ENCODE data around the gene TPST2. TPM values are rescaled to one million over a fixed set of nuclear protein-coding genes. Genes with fewer than 3 reads are reported as not detected.

Gene TPST2
- total and polyA plus RNA-seq, 9 of the 15 experiments (the other 6 are each of a cell fraction or from before 2014, with no cell fraction given): 14.2 to 123 (median 60.1) TPM

- H3K4me2 ChIP-seq (ENCODE audit: insufficient read depth, low read length): no peak overlapping the region
- H3K9ac ChIP-seq (ENCODE audit: insufficient read depth in 1 of 2, low read depth in 2 of 2, low read length in 2 of 2): no peak overlapping the region
- H3K79me2 ChIP-seq (ENCODE audit: control insufficient read depth, insufficient read depth, low read length): peaks cover 95% of the 10 kb centered on the region
- no peaks in the 10 kb centered on the region for H3K27me3 ChIP-seq (ENCODE audit: control insufficient read depth in 2 of 2, insufficient read depth in 2 of 2, low read length in 2 of 2)
- peaks cover under 1% of the 10 kb centered on the region for H3K9me1 ChIP-seq (ENCODE audit: control insufficient read depth, insufficient read depth, low read length)
- WGBS (ENCODE audit: insufficient coverage, low coverage, missing lambda C conversion rate): 71% methylated on average over 2 of the region's 2 CpGs
- TF ChIP-seq SRSF9 (IDR thresholded peaks at IDR 0.05; ENCODE audit: borderline replicate concordance, low read depth, low read length) (no peak), NR4A1 (CRISPR knock-in tag; IDR thresholded peaks at IDR 0.05) (no peak), NR4A1 (tag; IDR thresholded peaks at IDR 0.05) (no peak), SP2 (IDR thresholded peaks at IDR 0.05; ENCODE audit: extremely low read depth, low read depth, low read length, poor library complexity, severe bottlenecking) (no peak)
- H3K27ac ChIP-seq (ENCODE audit: extremely low read depth, low read depth, low read length): no peak overlapping the region
- no peak for DNase-seq (ENCODE audit: extremely low read depth in 1 of 4, low spot score in 3 of 4)
- intact Hi-C loops (cut with micrococcal nuclease): no loop called here
- no peak overlapping the region for H2AFZ ChIP-seq (ENCODE audit: low read depth, low read length)
- no peak for ATAC-seq
- BruUV-seq (replicated peaks): no TSS peak
- no peak for FAIRE-seq
- peaks cover 52% of the 10 kb centered on the region for H4K20me1 ChIP-seq (replicated peaks; ENCODE audit: control insufficient read depth, insufficient read depth, low read length)
- CTCF ChIA-PET (ENCODE audit: low intra/inter-chr PET ratio): no interaction called here
- in situ Hi-C loops (cut with MboI): no loop called here
- H3K9me3 ChIP-seq (replicated peaks; ENCODE audit: control insufficient read depth, insufficient read depth, low read depth, low read length): no peaks in the 10 kb centered on the region
- H3K4me3 ChIP-seq: no peak overlapping the region
- peaks cover 79% of the 10 kb centered on the region for H3K36me3 ChIP-seq (ENCODE audit: control insufficient read depth, insufficient read depth, low read length)
- H3K4me1 ChIP-seq (replicated peaks in 1 of 2; ENCODE audit: control insufficient read depth in 2 of 2, insufficient read depth in 2 of 2, low read length in 2 of 2): peaks cover 5 to 10% of the 10 kb centered on the region in 2 experiments
- POLR2A ChIA-PET: no interaction called here
Measured at GRCh38 chr22:26567610-26568009, 22.3 kb downstream of the TPST2 start.

- Histone ChIP-seq H3K36me3 (ENCODE audit: control insufficient read depth, insufficient read depth, low read length) (peaks cover 76% of the 10 kb centered on the region), H3K9me1 (ENCODE audit: control insufficient read depth, insufficient read depth, low read length) (no peaks in the 10 kb centered on the region), H3K4me1 (replicated peaks in 1 of 2; ENCODE audit: control insufficient read depth in 2 of 2, insufficient read depth in 2 of 2, low read length in 2 of 2) (peaks cover 5% of the 10 kb centered on the region in 2 experiments; a peak in 4 of 5 replicates), H3K9ac (ENCODE audit: insufficient read depth in 1 of 2, low read depth in 2 of 2, low read length in 2 of 2) (no peak overlapping the region), H4K20me1 (replicated peaks; ENCODE audit: control insufficient read depth, insufficient read depth, low read length) (peaks cover 48% of the 10 kb centered on the region), H3K27me3 (ENCODE audit: control insufficient read depth in 2 of 2, insufficient read depth in 2 of 2, low read length in 2 of 2) (no peaks in the 10 kb centered on the region), H3K4me3 (no peak overlapping the region), H3K27ac (ENCODE audit: extremely low read depth, low read depth, low read length) (no peak overlapping the region), H3K9me3 (replicated peaks; ENCODE audit: control insufficient read depth, insufficient read depth, low read depth, low read length) (no peaks in the 10 kb centered on the region), H2AFZ (ENCODE audit: low read depth, low read length) (no peak overlapping the region), H3K4me2 (ENCODE audit: insufficient read depth, low read length) (no peak overlapping the region), H3K79me2 (ENCODE audit: control insufficient read depth, insufficient read depth, low read length) (peaks cover 95% of the 10 kb centered on the region)
- BruUV-seq (replicated peaks): no TSS peak
- in situ Hi-C loops (cut with MboI): no loop called here
- TF ChIP-seq MYBL2 (IDR thresholded peaks at IDR 0.05; ENCODE audit: low read depth) (no peak), MYBL2 (CRISPR knock-in tag; IDR thresholded peaks at IDR 0.05; ENCODE audit: borderline replicate concordance) (no peak), PHF8 (IDR thresholded peaks at IDR 0.05; ENCODE audit: borderline replicate concordance, low read length) (no peak), JUN (IDR thresholded peaks at IDR 0.05; ENCODE audit: borderline replicate concordance, low read depth, low read length) (no peak), JUN (CRISPR knock-in tag; IDR thresholded peaks at IDR 0.05; ENCODE audit: borderline replicate concordance) (no peak), PRDM10 (IDR thresholded peaks at IDR 0.05; ENCODE audit: partially characterized antibody) (peak; percentile 86), MTA3 (IDR thresholded peaks at IDR 0.05; ENCODE audit: borderline replicate concordance) (no peak)
- ATAC-seq: no peak
- FAIRE-seq: no peak
- intact Hi-C loops (cut with micrococcal nuclease): no loop called here
- DNase-seq (ENCODE audit: extremely low read depth in 1 of 4, low spot score in 3 of 4): no peak
- POLR2A ChIA-PET: no interaction called here
- 96% methylated on average over 3 of the region's 3 CpGs for WGBS (ENCODE audit: insufficient coverage, low coverage, missing lambda C conversion rate)
- CTCF ChIA-PET (ENCODE audit: low intra/inter-chr PET ratio): no interaction called here
Measured at GRCh38 chr22:26566994-26567393, 22.9 kb downstream of the TPST2 start.
